Measurements from ENCODE around the gene HSPA12A.

HSPA12A gene

GRCh38 chr10:116777006-116777405, 34.6 kb upstream of the HSPA12A start:
- H3K4me3 ChIP-seq (ENCODE audit: low read length) = no peak overlapping the region
- no peak overlapping the region for H3K27ac ChIP-seq (ENCODE audit: low read length)
- no peak for TF ChIP-seq CTCF (IDR thresholded peaks at IDR 0.05; ENCODE audit: low read length)
- TF ChIP-seq EZH2phosphoT487 (IDR thresholded peaks at IDR 0.05; ENCODE audit: low read length) = no peak
- no peak for TF ChIP-seq EZH2 (optimal IDR thresholded peaks at IDR 0.05; ENCODE audit: low read depth, low read length)
- H3K4me1 ChIP-seq (ENCODE audit: low read length) = no peaks in the 10 kb centered on the region
- no peak overlapping the region for H2AFZ ChIP-seq (ENCODE audit: low read length)
- DNase-seq = no peak
- no peaks in the 10 kb centered on the region for H3K36me3 ChIP-seq (replicated peaks; ENCODE audit: insufficient read depth, low read length)
- H3K27me3 ChIP-seq (replicated peaks; ENCODE audit: insufficient read depth, low read length) = no peaks in the 10 kb centered on the region
- no peaks in the 10 kb centered on the region for H3K9me2 ChIP-seq (replicated peaks; ENCODE audit: insufficient read depth, low read length)
- H4K20me1 ChIP-seq (ENCODE audit: insufficient read depth, low read length) = no peaks in the 10 kb centered on the region
- no peaks in the 10 kb centered on the region for H3K9me3 ChIP-seq (replicated peaks; ENCODE audit: insufficient read depth, low read length)
- no peaks in the 10 kb centered on the region for H3F3A ChIP-seq (ENCODE audit: insufficient read depth, low read length)
- H3K9ac ChIP-seq (ENCODE audit: low read length) = no peak overlapping the region
- H3K4me2 ChIP-seq (ENCODE audit: low read depth, low read length) = no peak overlapping the region
- no peaks in the 10 kb centered on the region for H3K79me2 ChIP-seq (ENCODE audit: low read length)

GRCh38 chr10:116775488-116776400, 33.4 kb upstream of the HSPA12A start:
- H3K4me1 ChIP-seq (ENCODE audit: low read length) = no peaks in the 10 kb centered on the region
- no peaks in the 10 kb centered on the region for H3K9me3 ChIP-seq (replicated peaks; ENCODE audit: insufficient read depth, low read length)
- DNase-seq = no peak
- TF ChIP-seq EZH2phosphoT487 (IDR thresholded peaks at IDR 0.05; ENCODE audit: low read length) (no peak), EZH2 (optimal IDR thresholded peaks at IDR 0.05; ENCODE audit: low read depth, low read length) (no peak), CTCF (IDR thresholded peaks at IDR 0.05; ENCODE audit: low read length) (no peak)
- H3K9me2 ChIP-seq (replicated peaks; ENCODE audit: insufficient read depth, low read length) = no peaks in the 10 kb centered on the region
- H3K27ac ChIP-seq (ENCODE audit: low read length) = no peak overlapping the region
- no peak overlapping the region for H2AFZ ChIP-seq (ENCODE audit: low read length)
- H3K36me3 ChIP-seq (replicated peaks; ENCODE audit: insufficient read depth, low read length) = no peaks in the 10 kb centered on the region
- H3K79me2 ChIP-seq (ENCODE audit: low read length) = no peaks in the 10 kb centered on the region
- no peak overlapping the region for H3K9ac ChIP-seq (ENCODE audit: low read length)
- H3K27me3 ChIP-seq (replicated peaks; ENCODE audit: insufficient read depth, low read length) = no peaks in the 10 kb centered on the region
- no peaks in the 10 kb centered on the region for H4K20me1 ChIP-seq (ENCODE audit: insufficient read depth, low read length)
- no peaks in the 10 kb centered on the region for H3F3A ChIP-seq (ENCODE audit: insufficient read depth, low read length)
- no peak overlapping the region for H3K4me2 ChIP-seq (ENCODE audit: low read depth, low read length)
- no peak overlapping the region for H3K4me3 ChIP-seq (ENCODE audit: low read length)

- Histone ChIP-seq H3K27me3 (replicated peaks; ENCODE audit: insufficient read depth, low read length) (no peaks in the 10 kb centered on the region), H2AFZ (ENCODE audit: low read length) (no peak overlapping the region), H3K9me3 (replicated peaks; ENCODE audit: insufficient read depth, low read length) (no peaks in the 10 kb centered on the region), H3K4me2 (ENCODE audit: low read depth, low read length) (no peak overlapping the region), H3K79me2 (ENCODE audit: low read length) (no peaks in the 10 kb centered on the region), H3K4me3 (ENCODE audit: low read length) (no peak overlapping the region), H3K4me1 (ENCODE audit: low read length) (no peaks in the 10 kb centered on the region), H3K9ac (ENCODE audit: low read length) (no peak overlapping the region), H3K27ac (ENCODE audit: low read length) (no peak overlapping the region), H4K20me1 (ENCODE audit: insufficient read depth, low read length) (no peaks in the 10 kb centered on the region), H3K9me2 (replicated peaks; ENCODE audit: insufficient read depth, low read length) (no peaks in the 10 kb centered on the region), H3F3A (ENCODE audit: insufficient read depth, low read length) (no peaks in the 10 kb centered on the region), H3K36me3 (replicated peaks; ENCODE audit: insufficient read depth, low read length) (no peaks in the 10 kb centered on the region)
- DNase-seq = no peak
- TF ChIP-seq EZH2 (optimal IDR thresholded peaks at IDR 0.05; ENCODE audit: low read depth, low read length) (no peak), EZH2phosphoT487 (IDR thresholded peaks at IDR 0.05; ENCODE audit: low read length) (no peak), CTCF (IDR thresholded peaks at IDR 0.05; ENCODE audit: low read length) (no peak)
These were observed 32.4 kb upstream of the HSPA12A start for GRCh38 chr10:116774728-116775151.

Data from MM.1S (cell line).